K562 (cell line): Measurements from ENCODE around the gene RNF31. TPM values are rescaled to one million over a fixed set of nuclear protein-coding genes. Genes with fewer than 3 reads are reported as not detected.

Experiments
- C11orf30 ChIP-seq: fragments of 450-650 bp; IDR thresholded peaks from 2 replicates; pipeline ENCODE4 v1.6.1; 2016; ENCODE audit warnings: low read depth, mild to moderate bottlenecking
- CBFA2T2 ChIP-seq: fragments of 450-650 bp; conservative IDR thresholded peaks from 2 replicates; pipeline ENCODE4 v1.6.1; 2017; ENCODE audit warnings: mild to moderate bottlenecking
- ETV5 ChIP-seq: sonication (generic); formaldehyde crosslinking; IDR thresholded peaks from 2 replicates; pipeline ENCODE4 v1.4.0; 2020; ENCODE audit warnings: low read depth, mild to moderate bottlenecking, missing genetic modification reagents
- EWSR1 ChIP-seq: fragments of 450-650 bp; IDR thresholded peaks from 2 replicates; pipeline ENCODE4 v1.6.1; 2018; ENCODE audit warnings: borderline replicate concordance, mild to moderate bottlenecking, low read depth, moderate library complexity; ENCODE audit not compliant: partially characterized antibody
- IFI16 ChIP-seq: fragments of 250-450 bp; sonication (Bioruptor Pico); IDR thresholded peaks from 2 replicates; pipeline ENCODE4 v2.1.2; 2022; ENCODE audit warnings: mild to moderate bottlenecking, inconsistent platforms
- MAFK ChIP-seq: IDR thresholded peaks from 2 replicates; pipeline ENCODE4 v1.6.1; 2011; ENCODE audit warnings: low read length, improper control_type of control experiment
- NBN ChIP-seq: fragments of 450-650 bp; IDR thresholded peaks from 2 replicates; pipeline ENCODE4 v1.6.1; 2016; ENCODE audit warnings: low read depth, mild to moderate bottlenecking
- PHB ChIP-seq: fragments of 250-450 bp; sonication (Bioruptor Pico); IDR thresholded peaks from 2 replicates; pipeline ENCODE4 v1.5.0; 2021
- RBM17 ChIP-seq: fragments of 200-400 bp; formaldehyde crosslinking; IDR thresholded peaks from 2 replicates; pipeline ENCODE4 v1.6.1; 2017; ENCODE audit warnings: low read depth, mild to moderate bottlenecking, low read length, borderline replicate concordance
- SP2 ChIP-seq: IDR thresholded peaks from 2 replicates; pipeline ENCODE4 v1.6.1; 2011; ENCODE audit warnings: mild to moderate bottlenecking, low read depth, low read length, moderate library complexity; ENCODE audit not compliant: poor library complexity, severe bottlenecking; ENCODE audit errors: extremely low read depth
- STAT5A ChIP-seq: IDR thresholded peaks from 2 replicates; pipeline ENCODE4 v1.6.1; 2012; ENCODE audit warnings: low read length, inconsistent platforms, borderline replicate concordance
- ZNF24 ChIP-seq: fragments of 450-650 bp; IDR thresholded peaks from 2 replicates; pipeline ENCODE4 v1.6.1; 2016
- ZNF347 ChIP-seq: fragments of 450-650 bp; formaldehyde crosslinking; IDR thresholded peaks from 2 replicates; pipeline ENCODE4 v1.4.0; 2020; ENCODE audit warnings: low read depth, mild to moderate bottlenecking, moderate library complexity
- ZNF431 ChIP-seq: sonication (generic); formaldehyde crosslinking; IDR thresholded peaks from 2 replicates; pipeline ENCODE4 v1.8.0; 2022; ENCODE audit warnings: mild to moderate bottlenecking, missing genetic modification reagents
- ZNF507 ChIP-seq: conservative IDR thresholded peaks from 2 replicates; pipeline ENCODE4 v1.6.1; 2017; ENCODE audit warnings: missing genetic modification characterization, missing compliant biosample characterization
- ZNF583 ChIP-seq: fragments of 250-450 bp; sonication (Bioruptor Pico); IDR thresholded peaks from 2 replicates; pipeline ENCODE4 v1.4.0; 2020
- ZNF707 ChIP-seq: fragments of 250-450 bp; sonication (Bioruptor Pico); conservative IDR thresholded peaks from 2 replicates; pipeline ENCODE4 v1.8.0; 2022; ENCODE audit warnings: inconsistent platforms, mild to moderate bottlenecking, moderate library complexity
- ZNF785 ChIP-seq: fragments of 250-450 bp; sonication (Bioruptor Pico); IDR thresholded peaks from 2 replicates; pipeline ENCODE4 v1.4.0; 2020; ENCODE audit warnings: mild to moderate bottlenecking
- polyA plus RNA-seq, 8 experiments: library from polyadenylated mRNA; depleted of rRNA in 4 of 8; stranded (reverse) in 5 of 8; unstranded in 3 of 8; fragments of >200 nt; fragmentation: Nextera tagmentation in 2 of 8; fragmentation: Illumina TruSeq in 1 of 8; extraction: Ambion mirVana in 2 of 8; extraction: Trizol in 1 of 8; gene quantifications; 2 replicates each; pipeline versions ENCODE4 v1.2.1 to v1.2.3, GENCODE V29; 2011 to 2014; ENCODE audit warnings: inconsistent platforms in 1 of 8, missing spikeins in 1 of 8
- total RNA-seq, 7 experiments: library from RNA; depleted of rRNA in 6 of 7; stranded (reverse); fragments of >200 nt in 6 of 7; fragmentation: Illumina TruSeq in 2 of 7; extraction: Trizol in 2 of 7; gene quantifications; 2 replicates each; pipeline versions ENCODE4 v1.2.1 to v1.2.3, GENCODE V29; 2011 to 2021; ENCODE audit warnings: low replicate concordance in 1 of 7
- TF ChIP-seq, protein P1 (sequence below): fragments of 450-650 bp; IDR thresholded peaks from 2 replicates; pipeline ENCODE4 v1.7.1; 2018; ENCODE audit warnings: mild to moderate bottlenecking, low read depth; ENCODE audit not compliant: partially characterized antibody
- TF ChIP-seq, protein P2 (sequence below), 3 experiments: fragments of 200-800 bp in 1 of 3; sonication (Bioruptor generic) in 1 of 3; sonication (generic) in 1 of 3; formaldehyde crosslinking in 1 of 3; IDR thresholded peaks; 2 replicates each; pipeline versions ENCODE4 v1.6.1 to v1.8.0; 2016 to 2022; ENCODE audit warnings: mild to moderate bottlenecking in 2 of 3, missing compliant biosample characterization in 2 of 3, missing genetic modification characterization in 2 of 3, missing genetic modification reagents in 1 of 3

RNF31 gene
- total and polyA plus RNA-seq, 9 of the 15 experiments (the other 6 are each of a cell fraction or from before 2014, with no cell fraction given) = 3.1 to 47.6 (median 19.1) TPM

DNA sequence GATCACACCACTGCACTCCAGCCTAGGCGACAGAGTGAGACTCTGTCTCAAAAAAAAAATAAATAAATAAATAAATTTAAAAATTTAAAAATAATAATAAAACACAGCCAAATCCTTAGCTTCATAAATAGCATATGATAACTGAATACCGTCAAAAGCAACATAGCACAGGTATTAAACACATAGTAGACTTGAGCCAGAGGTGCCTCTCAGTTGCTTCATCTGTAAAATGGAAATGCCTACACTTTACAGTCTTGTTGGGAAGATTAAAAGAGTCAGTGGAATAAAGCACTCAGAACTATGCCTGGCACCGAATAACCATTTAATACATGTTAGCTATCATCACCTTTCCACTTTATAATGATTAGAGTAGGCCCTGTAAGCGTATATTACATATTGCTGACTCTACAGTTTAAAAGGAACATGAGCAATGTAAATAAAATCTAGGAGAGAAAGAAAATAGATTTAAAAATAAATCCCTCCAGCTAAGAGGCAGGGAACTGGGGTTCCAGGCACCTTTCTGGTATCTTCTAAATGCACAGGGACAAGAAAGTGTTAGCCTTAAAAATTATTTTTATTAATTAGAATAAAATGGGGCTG, 40.5 kb upstream of the RNF31 start (continued):
- TF ChIP-seq, protein P1, sequence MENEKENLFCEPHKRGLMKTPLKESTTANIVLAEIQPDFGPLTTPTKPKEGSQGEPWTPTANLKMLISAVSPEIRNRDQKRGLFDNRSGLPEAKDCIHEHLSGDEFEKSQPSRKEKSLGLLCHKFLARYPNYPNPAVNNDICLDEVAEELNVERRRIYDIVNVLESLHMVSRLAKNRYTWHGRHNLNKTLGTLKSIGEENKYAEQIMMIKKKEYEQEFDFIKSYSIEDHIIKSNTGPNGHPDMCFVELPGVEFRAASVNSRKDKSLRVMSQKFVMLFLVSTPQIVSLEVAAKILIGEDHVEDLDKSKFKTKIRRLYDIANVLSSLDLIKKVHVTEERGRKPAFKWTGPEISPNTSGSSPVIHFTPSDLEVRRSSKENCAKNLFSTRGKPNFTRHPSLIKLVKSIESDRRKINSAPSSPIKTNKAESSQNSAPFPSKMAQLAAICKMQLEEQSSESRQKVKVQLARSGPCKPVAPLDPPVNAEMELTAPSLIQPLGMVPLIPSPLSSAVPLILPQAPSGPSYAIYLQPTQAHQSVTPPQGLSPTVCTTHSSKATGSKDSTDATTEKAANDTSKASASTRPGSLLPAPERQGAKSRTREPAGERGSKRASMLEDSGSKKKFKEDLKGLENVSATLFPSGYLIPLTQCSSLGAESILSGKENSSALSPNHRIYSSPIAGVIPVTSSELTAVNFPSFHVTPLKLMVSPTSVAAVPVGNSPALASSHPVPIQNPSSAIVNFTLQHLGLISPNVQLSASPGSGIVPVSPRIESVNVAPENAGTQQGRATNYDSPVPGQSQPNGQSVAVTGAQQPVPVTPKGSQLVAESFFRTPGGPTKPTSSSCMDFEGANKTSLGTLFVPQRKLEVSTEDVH = no peak
- TF ChIP-seq ZNF507 = no peak
- no peak for TF ChIP-seq ZNF347 (CRISPR knock-in tag)
- TF ChIP-seq C11orf30 = peak; percentile 76
- no peak for TF ChIP-seq CBFA2T2
- TF ChIP-seq IFI16 (CRISPR knock-in tag) = no peak
- TF ChIP-seq ZNF707 = no peak
- TF ChIP-seq ZNF431 (CRISPR knock-in tag) = no peak
- no peak for TF ChIP-seq SP2
- TF ChIP-seq ZNF785 (CRISPR knock-in tag) = no peak
- TF ChIP-seq NBN = no peak
- TF ChIP-seq, protein P2, sequence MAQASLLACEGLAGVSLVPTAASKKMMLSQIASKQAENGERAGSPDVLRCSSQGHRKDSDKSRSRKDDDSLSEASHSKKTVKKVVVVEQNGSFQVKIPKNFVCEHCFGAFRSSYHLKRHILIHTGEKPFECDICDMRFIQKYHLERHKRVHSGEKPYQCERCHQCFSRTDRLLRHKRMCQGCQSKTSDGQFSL (CRISPR knock-in tag; IDR thresholded peaks at IDR 0.05) = no peak
- TF ChIP-seq, protein P2 (tag; IDR thresholded peaks at IDR 0.05) = no peak
- no peak for TF ChIP-seq ZNF583 (CRISPR knock-in tag)
- TF ChIP-seq PHB (CRISPR knock-in tag) = no peak
- no peak for TF ChIP-seq RBM17
- TF ChIP-seq EWSR1 = no peak
- peak; percentile 61; the same call in 1 of the 2 replicates for TF ChIP-seq MAFK
- TF ChIP-seq ZNF24 = no peak
- no peak for TF ChIP-seq ETV5 (CRISPR knock-in tag)
- TF ChIP-seq STAT5A = no peak
